ENCODE results near the gene ARHGAP42. TPM values are rescaled to one million over a fixed set of nuclear protein-coding genes. Genes with fewer than 3 reads are reported as not detected.

Gene ARHGAP42
- total RNA-seq, 4 donors from 2014 or later = 7.6 to 22.2 (median 14.6) TPM

DNA sequence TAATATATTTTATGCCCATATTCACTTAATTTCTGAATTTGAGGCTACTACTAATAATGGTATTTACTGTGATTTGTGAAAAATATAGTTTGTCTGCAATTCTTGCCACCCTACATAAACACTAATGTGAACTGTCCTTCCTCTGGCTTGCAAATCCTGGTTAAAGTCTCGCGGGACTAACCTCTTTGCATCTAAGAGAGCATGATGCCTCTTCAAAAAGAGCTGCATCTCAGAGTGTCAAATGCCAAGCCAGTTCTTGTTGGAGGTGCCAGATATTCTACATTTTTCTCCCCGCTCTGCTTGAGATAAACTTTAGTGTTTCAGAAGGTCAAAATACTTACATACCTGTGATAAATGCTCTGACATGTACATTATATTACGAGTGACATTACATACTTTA is 2.1 kb downstream of the ARHGAP42 start:
- intact Hi-C loops (cut with DNase I; ENCODE audit: low total_unique reads) = no loop called here

DNA sequence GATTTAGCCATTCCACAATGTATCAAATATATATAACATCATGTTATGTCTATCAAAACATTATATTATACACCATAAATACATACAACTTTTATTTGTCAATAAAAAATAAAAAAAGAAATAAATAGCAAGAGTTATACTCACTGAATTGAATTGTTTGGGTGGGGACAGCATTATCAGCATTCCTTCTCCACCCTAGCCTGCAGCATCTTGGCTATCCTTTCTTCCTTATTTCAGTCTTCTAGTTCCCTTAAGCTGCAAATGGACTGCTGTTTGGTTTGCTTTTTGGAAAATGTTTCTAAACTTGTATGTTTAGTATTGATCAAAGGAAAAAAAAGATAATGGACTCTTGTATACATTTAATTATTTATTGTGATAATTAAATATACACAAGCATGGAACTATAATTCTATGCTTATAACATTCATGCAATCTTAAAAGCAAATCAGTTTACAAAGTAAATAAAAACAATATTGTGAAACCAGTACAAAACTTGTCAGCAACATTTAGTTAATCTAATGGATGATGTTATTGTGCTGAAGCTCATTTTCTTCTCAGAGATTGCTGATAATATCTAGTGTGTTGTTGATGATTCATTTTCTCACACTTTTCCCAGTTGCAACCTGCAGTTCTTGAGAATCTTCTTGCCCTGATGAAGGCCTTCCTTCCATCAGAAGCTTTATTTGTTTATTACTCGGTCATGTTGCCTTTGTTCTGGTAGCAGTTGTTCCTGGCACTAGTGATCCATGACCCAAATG is 5.0 kb downstream of the ARHGAP42 start:
- 21 to 22% methylated on average over 1 of the region's 1 CpG for WGBS, 2 donors
- no peak for TF ChIP-seq POLR2A (IDR thresholded peaks at IDR 0.05)
- TF ChIP-seq, protein P1, sequence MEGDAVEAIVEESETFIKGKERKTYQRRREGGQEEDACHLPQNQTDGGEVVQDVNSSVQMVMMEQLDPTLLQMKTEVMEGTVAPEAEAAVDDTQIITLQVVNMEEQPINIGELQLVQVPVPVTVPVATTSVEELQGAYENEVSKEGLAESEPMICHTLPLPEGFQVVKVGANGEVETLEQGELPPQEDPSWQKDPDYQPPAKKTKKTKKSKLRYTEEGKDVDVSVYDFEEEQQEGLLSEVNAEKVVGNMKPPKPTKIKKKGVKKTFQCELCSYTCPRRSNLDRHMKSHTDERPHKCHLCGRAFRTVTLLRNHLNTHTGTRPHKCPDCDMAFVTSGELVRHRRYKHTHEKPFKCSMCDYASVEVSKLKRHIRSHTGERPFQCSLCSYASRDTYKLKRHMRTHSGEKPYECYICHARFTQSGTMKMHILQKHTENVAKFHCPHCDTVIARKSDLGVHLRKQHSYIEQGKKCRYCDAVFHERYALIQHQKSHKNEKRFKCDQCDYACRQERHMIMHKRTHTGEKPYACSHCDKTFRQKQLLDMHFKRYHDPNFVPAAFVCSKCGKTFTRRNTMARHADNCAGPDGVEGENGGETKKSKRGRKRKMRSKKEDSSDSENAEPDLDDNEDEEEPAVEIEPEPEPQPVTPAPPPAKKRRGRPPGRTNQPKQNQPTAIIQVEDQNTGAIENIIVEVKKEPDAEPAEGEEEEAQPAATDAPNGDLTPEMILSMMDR (IDR thresholded peaks at IDR 0.05) = no peak
- intact Hi-C loops (cut with DNase I; ENCODE audit: low total_unique reads) = no loop called here
- H3K4me3 ChIP-seq (ENCODE audit: low read depth, poor library complexity, severe bottlenecking) = no peak overlapping the region
- no peak for DNase-seq (ENCODE audit: low spot score in 2 of 2)

More for the DNA sequence above, 2.1 kb downstream of the ARHGAP42 start:
- H3K4me3 ChIP-seq (ENCODE audit: low read depth, poor library complexity, severe bottlenecking) = no peak overlapping the region
- 65 to 79% methylated on average over 4 of the region's 4 CpGs for WGBS, 2 donors
- DNase-seq (ENCODE audit: low spot score in 2 of 2) = no peak
- TF ChIP-seq, protein P1 (IDR thresholded peaks at IDR 0.05) = no peak
- TF ChIP-seq POLR2A (IDR thresholded peaks at IDR 0.05) = no peak

DNA sequence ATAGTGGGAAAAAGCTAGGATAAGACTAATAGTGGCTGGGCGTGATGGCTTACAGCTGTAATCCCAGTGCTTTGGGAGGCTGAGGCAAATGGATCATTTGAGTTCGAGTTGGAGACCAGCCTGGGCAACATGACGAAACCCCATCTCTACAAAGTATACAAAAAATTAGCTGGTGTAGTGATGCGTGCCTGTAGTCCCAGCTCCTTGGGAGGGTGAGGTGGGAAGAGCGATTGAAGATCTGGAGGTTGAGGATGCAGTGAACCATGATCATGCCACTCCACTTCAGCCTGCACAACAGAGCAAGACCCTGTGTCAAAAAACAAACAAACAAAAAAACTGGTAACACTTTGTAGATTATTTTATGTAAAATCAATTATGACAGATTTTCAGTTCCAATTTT is 8.8 kb downstream of the ARHGAP42 start:
- intact Hi-C loops (cut with DNase I; ENCODE audit: low total_unique reads) = no loop called here
- 96 to 97% methylated on average over 5 of the region's 5 CpGs for WGBS, 2 donors
- TF ChIP-seq, protein P1 (IDR thresholded peaks at IDR 0.05) = no peak
- TF ChIP-seq POLR2A (IDR thresholded peaks at IDR 0.05) = no peak

DNA sequence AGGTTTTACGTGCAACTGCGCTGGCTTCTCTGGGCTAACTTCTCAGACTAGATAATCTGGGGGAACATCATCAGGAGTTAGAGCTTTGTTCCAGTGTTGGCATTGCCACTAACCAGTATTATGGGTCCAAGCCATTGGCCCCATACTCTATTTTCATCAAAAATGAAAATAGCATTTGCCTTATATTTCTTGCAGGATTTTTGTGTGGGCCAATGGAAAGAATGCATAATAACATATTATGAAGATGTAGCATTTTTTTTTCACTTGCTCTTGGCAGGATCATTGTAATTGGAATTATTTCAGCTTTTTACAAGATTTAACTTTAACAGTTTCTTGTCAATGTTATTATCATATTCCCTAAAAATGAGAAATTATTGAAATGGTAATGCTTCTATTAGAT is 16.1 kb downstream of the ARHGAP42 start:
- 89 to 98% methylated on average over 2 of the region's 2 CpGs for WGBS, 2 donors
- no peak overlapping the region for H3K4me3 ChIP-seq (ENCODE audit: low read depth, poor library complexity, severe bottlenecking)
- DNase-seq (ENCODE audit: low spot score in 2 of 2) = no peak
- intact Hi-C loops (cut with DNase I; ENCODE audit: low total_unique reads) = no loop called here
- TF ChIP-seq POLR2A (IDR thresholded peaks at IDR 0.05) = no peak
- TF ChIP-seq, protein P1 (IDR thresholded peaks at IDR 0.05) = no peak

More for the DNA sequence above, 8.8 kb downstream of the ARHGAP42 start:
- no peak overlapping the region for H3K4me3 ChIP-seq (ENCODE audit: low read depth, poor library complexity, severe bottlenecking)
- no peak for DNase-seq (ENCODE audit: low spot score in 2 of 2)

DNA sequence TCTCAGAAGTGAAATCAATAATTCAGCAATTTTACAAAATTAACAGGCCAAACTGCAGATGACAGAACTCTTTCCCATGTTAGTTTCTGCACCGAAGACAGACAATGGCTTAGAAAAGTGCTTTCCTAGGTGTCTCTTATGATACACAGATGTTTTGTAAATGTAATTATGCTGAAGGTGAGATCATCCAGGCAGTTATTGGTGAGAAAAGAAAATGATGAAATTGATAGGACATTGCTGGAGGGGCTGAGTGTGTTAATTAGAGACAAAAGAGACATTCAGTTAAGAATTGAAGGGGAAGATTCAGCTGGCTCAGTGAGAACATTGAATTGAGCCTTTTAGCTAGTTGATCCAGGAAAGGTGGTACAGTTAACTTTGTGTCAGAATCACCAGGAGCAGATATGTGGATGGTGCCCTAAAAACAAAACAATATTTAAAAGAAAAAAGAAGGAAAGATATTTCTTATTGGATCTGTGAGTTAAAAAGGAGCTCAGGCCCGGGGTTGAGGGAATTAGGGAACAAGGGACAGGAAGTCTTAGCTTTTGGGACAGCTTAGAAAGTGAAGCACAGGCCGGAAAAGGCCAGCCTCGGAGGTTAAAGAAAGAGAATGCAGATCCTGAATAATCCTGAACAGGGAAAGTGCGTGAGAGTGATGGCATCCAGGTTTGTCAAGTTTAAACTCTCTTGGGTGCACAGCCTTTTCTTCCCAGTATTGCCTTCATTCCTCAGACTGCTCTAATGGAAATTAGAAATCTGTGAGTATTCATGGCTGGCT is 16.9 kb downstream of the ARHGAP42 start:
- no peak for TF ChIP-seq POLR2A (IDR thresholded peaks at IDR 0.05)
- TF ChIP-seq, protein P1 (IDR thresholded peaks at IDR 0.05) = no peak
- DNase-seq (ENCODE audit: low spot score in 2 of 2) = no peak
- no peak overlapping the region for H3K4me3 ChIP-seq (ENCODE audit: low read depth, poor library complexity, severe bottlenecking)
- intact Hi-C loops (cut with DNase I; ENCODE audit: low total_unique reads) = no loop called here
- WGBS, 2 donors = 65 to 70% methylated on average over 5 of the region's 5 CpGs
